ENCODE data around the gene VGLL3. TPM values are rescaled to one million over a fixed set of nuclear protein-coding genes. Genes with fewer than 3 reads are reported as not detected.

VGLL3 gene
- total and polyA plus RNA-seq, 2 experiments from 2014 or later = 1.4 to 7.3 TPM

DNA sequence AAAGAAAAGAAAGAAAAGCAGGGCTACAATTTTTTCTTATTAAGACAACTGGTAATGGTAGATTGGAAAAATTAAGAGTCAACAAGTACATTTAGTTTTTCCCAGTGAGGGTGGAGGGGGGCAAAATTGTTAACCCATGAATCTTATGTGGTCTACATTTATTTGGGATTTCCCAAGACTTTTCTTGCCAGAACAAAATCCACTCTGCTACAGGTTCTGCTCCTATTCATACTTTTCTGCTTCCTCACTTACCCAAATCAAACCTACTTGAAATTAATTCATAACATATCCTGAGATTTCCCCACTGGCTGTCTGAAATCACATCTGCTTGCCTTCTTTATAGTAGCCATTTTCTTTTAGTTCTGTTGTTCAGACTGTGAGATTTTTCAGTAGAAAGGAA is 41.1 kb downstream of the VGLL3 start:
- no peaks in the 10 kb centered on the region for H3K27me3 Mint-ChIP-seq (ENCODE audit: insufficient read depth, low read depth, poor library complexity)
- H3K27ac Mint-ChIP-seq = peak overlapping the region; percentile 68

More for the DNA sequence above, 41.1 kb downstream of the VGLL3 start:
- no peaks in the 10 kb centered on the region for H3K9me2 ChIP-seq (ENCODE audit: insufficient read depth)
- no peaks in the 10 kb centered on the region for H3K79me2 ChIP-seq (replicated peaks; ENCODE audit: insufficient read depth)
- H3K4me3 ChIP-seq = no peak overlapping the region
- H3K4me2 ChIP-seq = no peak overlapping the region
- H3K27ac ChIP-seq (ENCODE audit: low read depth) = no peak overlapping the region
- Mint-ChIP-seq H3K9me3 (no peaks in the 10 kb centered on the region), H3K4me1 (peaks cover 28% of the 10 kb centered on the region), H3K4me3 (no peak overlapping the region), H3K36me3 (ENCODE audit: low read depth) (no peaks in the 10 kb centered on the region)
- H3F3A ChIP-seq (replicated peaks; ENCODE audit: low read depth) = no peaks in the 10 kb centered on the region
- peaks cover 15% of the 10 kb centered on the region for H3K4me1 ChIP-seq (ENCODE audit: insufficient read depth)
- no peak for DNase-seq (ENCODE audit: low spot score)
- H4K20me1 ChIP-seq (replicated peaks; ENCODE audit: insufficient read depth) = no peaks in the 10 kb centered on the region
- ATAC-seq = no peak
- H2AFZ ChIP-seq = no peak overlapping the region
- H3K36me3 ChIP-seq (ENCODE audit: insufficient read depth) = no peaks in the 10 kb centered on the region
- no peak for TF ChIP-seq STAT1 (IDR thresholded peaks at IDR 0.05; ENCODE audit: unreplicated experiment)
- TF ChIP-seq CREB1 (CRISPR knock-in tag; IDR thresholded peaks at IDR 0.05; ENCODE audit: low read depth) = no peak
- TF ChIP-seq ZNF114 (CRISPR knock-in tag; IDR thresholded peaks at IDR 0.05) = no peak
- no peak for TF ChIP-seq EZH2phosphoT487 (IDR thresholded peaks at IDR 0.05; ENCODE audit: unreplicated experiment)
- no peak for TF ChIP-seq ZNF331 (CRISPR knock-in tag; IDR thresholded peaks at IDR 0.05; ENCODE audit: low read depth)
- no peak for TF ChIP-seq POLR2AphosphoS5 (IDR thresholded peaks at IDR 0.05; ENCODE audit: low read depth)
- TF ChIP-seq, protein P1, sequence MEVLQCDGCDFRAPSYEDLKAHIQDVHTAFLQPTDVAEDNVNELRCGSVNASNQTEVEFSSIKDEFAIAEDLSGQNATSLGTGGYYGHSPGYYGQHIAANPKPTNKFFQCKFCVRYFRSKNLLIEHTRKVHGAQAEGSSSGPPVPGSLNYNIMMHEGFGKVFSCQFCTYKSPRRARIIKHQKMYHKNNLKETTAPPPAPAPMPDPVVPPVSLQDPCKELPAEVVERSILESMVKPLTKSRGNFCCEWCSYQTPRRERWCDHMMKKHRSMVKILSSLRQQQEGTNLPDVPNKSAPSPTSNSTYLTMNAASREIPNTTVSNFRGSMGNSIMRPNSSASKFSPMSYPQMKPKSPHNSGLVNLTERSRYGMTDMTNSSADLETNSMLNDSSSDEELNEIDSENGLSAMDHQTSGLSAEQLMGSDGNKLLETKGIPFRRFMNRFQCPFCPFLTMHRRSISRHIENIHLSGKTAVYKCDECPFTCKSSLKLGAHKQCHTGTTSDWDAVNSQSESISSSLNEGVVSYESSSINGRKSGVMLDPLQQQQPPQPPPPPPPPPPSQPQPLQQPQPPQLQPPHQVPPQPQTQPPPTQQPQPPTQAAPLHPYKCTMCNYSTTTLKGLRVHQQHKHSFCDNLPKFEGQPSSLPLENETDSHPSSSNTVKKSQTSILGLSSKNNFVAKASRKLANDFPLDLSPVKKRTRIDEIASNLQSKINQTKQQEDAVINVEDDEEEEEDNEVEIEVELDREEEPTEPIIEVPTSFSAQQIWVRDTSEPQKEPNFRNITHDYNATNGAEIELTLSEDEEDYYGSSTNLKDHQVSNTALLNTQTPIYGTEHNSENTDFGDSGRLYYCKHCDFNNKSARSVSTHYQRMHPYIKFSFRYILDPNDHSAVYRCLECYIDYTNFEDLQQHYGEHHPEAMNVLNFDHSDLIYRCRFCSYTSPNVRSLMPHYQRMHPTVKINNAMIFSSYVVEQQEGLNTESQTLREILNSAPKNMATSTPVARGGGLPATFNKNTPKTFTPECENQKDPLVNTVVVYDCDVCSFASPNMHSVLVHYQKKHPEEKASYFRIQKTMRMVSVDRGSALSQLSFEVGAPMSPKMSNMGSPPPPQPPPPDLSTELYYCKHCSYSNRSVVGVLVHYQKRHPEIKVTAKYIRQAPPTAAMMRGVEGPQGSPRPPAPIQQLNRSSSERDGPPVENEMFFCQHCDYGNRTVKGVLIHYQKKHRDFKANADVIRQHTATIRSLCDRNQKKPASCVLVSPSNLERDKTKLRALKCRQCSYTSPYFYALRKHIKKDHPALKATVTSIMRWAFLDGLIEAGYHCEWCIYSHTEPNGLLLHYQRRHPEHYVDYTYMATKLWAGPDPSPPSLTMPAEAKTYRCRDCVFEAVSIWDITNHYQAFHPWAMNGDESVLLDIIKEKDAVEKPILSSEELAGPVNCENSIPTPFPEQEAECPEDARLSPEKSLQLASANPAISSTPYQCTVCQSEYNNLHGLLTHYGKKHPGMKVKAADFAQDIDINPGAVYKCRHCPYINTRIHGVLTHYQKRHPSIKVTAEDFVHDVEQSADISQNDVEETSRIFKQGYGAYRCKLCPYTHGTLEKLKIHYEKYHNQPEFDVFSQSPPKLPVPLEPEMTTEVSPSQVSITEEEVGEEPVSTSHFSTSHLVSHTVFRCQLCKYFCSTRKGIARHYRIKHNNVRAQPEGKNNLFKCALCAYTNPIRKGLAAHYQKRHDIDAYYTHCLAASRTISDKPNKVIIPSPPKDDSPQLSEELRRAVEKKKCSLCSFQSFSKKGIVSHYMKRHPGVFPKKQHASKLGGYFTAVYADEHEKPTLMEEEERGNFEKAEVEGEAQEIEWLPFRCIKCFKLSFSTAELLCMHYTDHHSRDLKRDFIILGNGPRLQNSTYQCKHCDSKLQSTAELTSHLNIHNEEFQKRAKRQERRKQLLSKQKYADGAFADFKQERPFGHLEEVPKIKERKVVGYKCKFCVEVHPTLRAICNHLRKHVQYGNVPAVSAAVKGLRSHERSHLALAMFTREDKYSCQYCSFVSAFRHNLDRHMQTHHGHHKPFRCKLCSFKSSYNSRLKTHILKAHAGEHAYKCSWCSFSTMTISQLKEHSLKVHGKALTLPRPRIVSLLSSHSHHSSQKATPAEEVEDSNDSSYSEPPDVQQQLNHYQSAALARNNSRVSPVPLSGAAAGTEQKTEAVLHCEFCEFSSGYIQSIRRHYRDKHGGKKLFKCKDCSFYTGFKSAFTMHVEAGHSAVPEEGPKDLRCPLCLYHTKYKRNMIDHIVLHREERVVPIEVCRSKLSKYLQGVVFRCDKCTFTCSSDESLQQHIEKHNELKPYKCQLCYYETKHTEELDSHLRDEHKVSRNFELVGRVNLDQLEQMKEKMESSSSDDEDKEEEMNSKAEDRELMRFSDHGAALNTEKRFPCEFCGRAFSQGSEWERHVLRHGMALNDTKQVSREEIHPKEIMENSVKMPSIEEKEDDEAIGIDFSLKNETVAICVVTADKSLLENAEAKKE (CRISPR knock-in tag; IDR thresholded peaks at IDR 0.05) = no peak
- TF ChIP-seq JUNB (IDR thresholded peaks at IDR 0.05; ENCODE audit: unreplicated experiment) = no peak
- TF ChIP-seq, protein P2, sequence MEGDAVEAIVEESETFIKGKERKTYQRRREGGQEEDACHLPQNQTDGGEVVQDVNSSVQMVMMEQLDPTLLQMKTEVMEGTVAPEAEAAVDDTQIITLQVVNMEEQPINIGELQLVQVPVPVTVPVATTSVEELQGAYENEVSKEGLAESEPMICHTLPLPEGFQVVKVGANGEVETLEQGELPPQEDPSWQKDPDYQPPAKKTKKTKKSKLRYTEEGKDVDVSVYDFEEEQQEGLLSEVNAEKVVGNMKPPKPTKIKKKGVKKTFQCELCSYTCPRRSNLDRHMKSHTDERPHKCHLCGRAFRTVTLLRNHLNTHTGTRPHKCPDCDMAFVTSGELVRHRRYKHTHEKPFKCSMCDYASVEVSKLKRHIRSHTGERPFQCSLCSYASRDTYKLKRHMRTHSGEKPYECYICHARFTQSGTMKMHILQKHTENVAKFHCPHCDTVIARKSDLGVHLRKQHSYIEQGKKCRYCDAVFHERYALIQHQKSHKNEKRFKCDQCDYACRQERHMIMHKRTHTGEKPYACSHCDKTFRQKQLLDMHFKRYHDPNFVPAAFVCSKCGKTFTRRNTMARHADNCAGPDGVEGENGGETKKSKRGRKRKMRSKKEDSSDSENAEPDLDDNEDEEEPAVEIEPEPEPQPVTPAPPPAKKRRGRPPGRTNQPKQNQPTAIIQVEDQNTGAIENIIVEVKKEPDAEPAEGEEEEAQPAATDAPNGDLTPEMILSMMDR (conservative IDR thresholded peaks at IDR 0.05; ENCODE audit: low read depth in 2 of 2) = no peak
- TF ChIP-seq EZH2 (IDR thresholded peaks at IDR 0.05; ENCODE audit: low read depth, unreplicated experiment) = no peak
- TF ChIP-seq, protein P3, sequence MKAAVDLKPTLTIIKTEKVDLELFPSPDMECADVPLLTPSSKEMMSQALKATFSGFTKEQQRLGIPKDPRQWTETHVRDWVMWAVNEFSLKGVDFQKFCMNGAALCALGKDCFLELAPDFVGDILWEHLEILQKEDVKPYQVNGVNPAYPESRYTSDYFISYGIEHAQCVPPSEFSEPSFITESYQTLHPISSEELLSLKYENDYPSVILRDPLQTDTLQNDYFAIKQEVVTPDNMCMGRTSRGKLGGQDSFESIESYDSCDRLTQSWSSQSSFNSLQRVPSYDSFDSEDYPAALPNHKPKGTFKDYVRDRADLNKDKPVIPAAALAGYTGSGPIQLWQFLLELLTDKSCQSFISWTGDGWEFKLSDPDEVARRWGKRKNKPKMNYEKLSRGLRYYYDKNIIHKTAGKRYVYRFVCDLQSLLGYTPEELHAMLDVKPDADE (IDR thresholded peaks at IDR 0.05) = no peak
- H3K27me3 ChIP-seq (ENCODE audit: insufficient read depth) = no peaks in the 10 kb centered on the region

All from GM23338 (cell line).